HL-60 (cell line): Measurements from ENCODE around the gene GRID1.

ENCODE experiments used
- GABPA ChIP-seq: IDR thresholded peaks from 2 replicates; pipeline ENCODE4 v1.6.1; 2012; ENCODE audit warnings: low read depth
- SPI1 ChIP-seq: IDR thresholded peaks from 2 replicates; pipeline ENCODE4 v1.6.1; 2012; ENCODE audit warnings: low read depth, mild to moderate bottlenecking, borderline replicate concordance
- TF ChIP-seq, protein P1 (sequence below): IDR thresholded peaks from one replicate; pipeline ENCODE4 v1.5.1; 2011; ENCODE audit warnings: low read length, control low read depth, inconsistent platforms; ENCODE audit not compliant: insufficient read depth

DNA sequence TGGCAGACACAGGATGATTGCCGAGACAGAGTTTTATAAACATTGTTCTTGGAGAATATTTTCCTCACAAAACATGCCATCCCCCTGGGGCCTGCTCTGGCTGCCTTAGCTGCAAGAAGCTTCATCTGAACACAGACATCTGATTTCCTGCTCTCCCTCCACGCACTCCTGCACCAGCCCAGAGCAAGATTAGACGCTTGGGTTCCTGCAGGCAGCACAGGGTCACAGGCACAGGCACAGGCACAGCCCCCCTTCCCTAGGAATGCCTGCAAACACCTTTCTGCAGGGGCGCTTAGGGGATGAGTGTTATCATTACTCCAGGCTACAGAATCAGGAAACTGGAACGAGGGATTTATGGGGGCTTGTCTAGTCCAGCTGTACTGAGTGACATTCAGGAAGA, 450.3 kb downstream of the GRID1 start:
- TF ChIP-seq, protein P1, sequence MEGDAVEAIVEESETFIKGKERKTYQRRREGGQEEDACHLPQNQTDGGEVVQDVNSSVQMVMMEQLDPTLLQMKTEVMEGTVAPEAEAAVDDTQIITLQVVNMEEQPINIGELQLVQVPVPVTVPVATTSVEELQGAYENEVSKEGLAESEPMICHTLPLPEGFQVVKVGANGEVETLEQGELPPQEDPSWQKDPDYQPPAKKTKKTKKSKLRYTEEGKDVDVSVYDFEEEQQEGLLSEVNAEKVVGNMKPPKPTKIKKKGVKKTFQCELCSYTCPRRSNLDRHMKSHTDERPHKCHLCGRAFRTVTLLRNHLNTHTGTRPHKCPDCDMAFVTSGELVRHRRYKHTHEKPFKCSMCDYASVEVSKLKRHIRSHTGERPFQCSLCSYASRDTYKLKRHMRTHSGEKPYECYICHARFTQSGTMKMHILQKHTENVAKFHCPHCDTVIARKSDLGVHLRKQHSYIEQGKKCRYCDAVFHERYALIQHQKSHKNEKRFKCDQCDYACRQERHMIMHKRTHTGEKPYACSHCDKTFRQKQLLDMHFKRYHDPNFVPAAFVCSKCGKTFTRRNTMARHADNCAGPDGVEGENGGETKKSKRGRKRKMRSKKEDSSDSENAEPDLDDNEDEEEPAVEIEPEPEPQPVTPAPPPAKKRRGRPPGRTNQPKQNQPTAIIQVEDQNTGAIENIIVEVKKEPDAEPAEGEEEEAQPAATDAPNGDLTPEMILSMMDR = no peak
- TF ChIP-seq SPI1 (no peak), GABPA (no peak)
